Rectal smooth muscle tissue (tissue), 1 donor: Measurements from ENCODE around the gene APBA1.

Source experiments
- H3K27ac ChIP-seq: one replicate; pipeline ENCODE4 v1.7.0; 2013; ENCODE audit warnings: low read depth, low read length, inconsistent platforms
- H3K27me3 ChIP-seq: one replicate; pipeline ENCODE4 v1.7.0; 2013; ENCODE audit warnings: low read length; ENCODE audit not compliant: control insufficient read depth, insufficient read depth
- H3K36me3 ChIP-seq: one replicate; pipeline ENCODE4 v1.7.0; 2013; ENCODE audit warnings: low read length; ENCODE audit not compliant: control insufficient read depth, insufficient read depth
- H3K4me1 ChIP-seq: one replicate; pipeline ENCODE4 v1.7.0; 2013; ENCODE audit warnings: low read length; ENCODE audit not compliant: control insufficient read depth, insufficient read depth
- H3K4me3 ChIP-seq: one replicate; pipeline ENCODE4 v1.7.0; 2013; ENCODE audit warnings: low read length
- H3K9ac ChIP-seq: one replicate; pipeline ENCODE4 v1.7.0; 2013; ENCODE audit warnings: low read length

Gene APBA1

DNA sequence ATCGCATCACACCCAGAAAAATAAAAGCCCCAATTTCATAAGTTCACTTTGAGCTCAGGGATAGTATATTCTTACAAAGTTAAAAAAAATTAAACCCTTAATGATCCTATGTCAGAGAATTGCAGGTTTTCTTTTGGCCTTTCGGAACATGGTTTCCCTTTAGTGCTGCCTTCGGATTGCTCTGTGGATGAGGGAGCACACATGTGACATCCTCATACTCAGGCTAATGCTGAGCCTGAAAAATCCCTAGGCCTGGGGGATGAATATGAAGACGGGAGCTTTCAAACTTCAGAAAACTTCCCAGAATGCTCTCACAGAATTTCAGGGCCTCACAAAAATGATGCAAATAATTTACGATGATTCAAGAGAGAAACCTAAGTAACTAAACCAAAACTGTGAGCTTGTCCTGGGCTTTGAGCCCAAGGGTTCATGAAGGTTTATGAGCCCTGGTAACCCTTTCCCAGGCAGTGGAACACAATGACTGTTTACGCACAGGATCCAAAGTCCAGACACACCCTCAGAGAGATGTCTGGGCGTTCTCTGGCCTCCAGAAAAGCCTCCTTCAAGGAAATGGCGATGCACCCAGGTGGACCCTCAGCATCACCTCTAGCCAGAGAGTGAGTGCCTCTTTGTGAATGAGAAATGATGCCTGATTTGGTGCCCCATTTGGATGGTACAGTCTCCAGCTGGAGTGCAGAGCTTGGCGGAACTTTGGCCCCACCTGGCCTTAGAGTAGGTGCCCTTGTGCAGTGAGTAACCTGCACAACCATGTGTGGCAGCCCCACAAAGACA lies 201.8 kb downstream of the APBA1 start:
- Histone ChIP-seq H3K9ac (no peak overlapping the region), H3K27me3 (no peaks in the 10 kb centered on the region), H3K4me3 (no peak overlapping the region), H3K36me3 (no peaks in the 10 kb centered on the region), H3K4me1 (no peaks in the 10 kb centered on the region), H3K27ac (no peak overlapping the region)

DNA sequence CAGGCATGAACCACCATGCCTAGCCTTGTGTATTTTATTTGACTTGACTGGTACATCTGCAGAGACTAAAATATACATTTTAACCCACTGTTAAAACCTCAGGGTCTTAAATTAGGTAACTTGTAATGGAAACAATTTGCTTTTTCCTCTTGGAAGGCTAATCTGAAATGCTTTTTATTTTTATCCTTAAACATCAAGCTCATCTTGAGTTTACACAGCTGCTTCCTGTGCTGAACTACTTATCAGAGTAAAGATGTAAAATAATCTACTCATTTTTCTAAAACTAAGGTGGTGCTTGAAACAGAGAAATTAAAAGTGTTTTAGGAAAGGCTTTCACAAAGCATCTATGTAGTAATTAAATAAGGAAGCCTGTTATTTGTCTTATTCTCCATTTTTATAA lies 203.0 kb downstream of the APBA1 start:
- no peaks in the 10 kb centered on the region for H3K27me3 ChIP-seq
- H3K9ac ChIP-seq, result no peak overlapping the region
- H3K36me3 ChIP-seq, result no peaks in the 10 kb centered on the region
- no peak overlapping the region for H3K27ac ChIP-seq
- no peaks in the 10 kb centered on the region for H3K4me1 ChIP-seq
- no peak overlapping the region for H3K4me3 ChIP-seq

DNA sequence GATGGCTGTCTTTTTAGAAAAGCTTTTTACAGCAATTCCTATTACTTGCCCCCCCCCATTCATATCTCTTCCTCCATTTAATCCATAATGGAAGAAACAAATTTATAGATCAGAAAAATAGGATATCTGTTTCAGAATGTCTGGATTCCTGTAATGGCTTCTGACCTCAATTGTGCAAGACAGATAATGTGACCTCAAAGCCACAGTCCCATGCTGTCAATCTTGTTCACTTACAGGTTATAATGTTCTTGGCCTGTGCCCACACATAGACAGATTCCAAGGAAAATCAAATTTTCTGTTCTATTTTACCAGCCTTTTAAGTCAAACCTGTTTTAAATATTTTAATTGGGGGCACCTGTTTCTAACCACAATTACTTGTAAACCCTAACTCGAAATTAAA lies 203.8 kb downstream of the APBA1 start:
- Histone ChIP-seq H3K9ac (no peak overlapping the region), H3K4me3 (no peak overlapping the region), H3K27ac (no peak overlapping the region), H3K4me1 (no peaks in the 10 kb centered on the region), H3K27me3 (no peaks in the 10 kb centered on the region), H3K36me3 (no peaks in the 10 kb centered on the region)

GRCh38 chr9:69466151-69466550 lies 206.0 kb downstream of the APBA1 start:
- Histone ChIP-seq H3K4me3 (no peak overlapping the region), H3K4me1 (no peaks in the 10 kb centered on the region), H3K9ac (no peak overlapping the region), H3K36me3 (no peaks in the 10 kb centered on the region), H3K27me3 (no peaks in the 10 kb centered on the region), H3K27ac (no peak overlapping the region)

DNA sequence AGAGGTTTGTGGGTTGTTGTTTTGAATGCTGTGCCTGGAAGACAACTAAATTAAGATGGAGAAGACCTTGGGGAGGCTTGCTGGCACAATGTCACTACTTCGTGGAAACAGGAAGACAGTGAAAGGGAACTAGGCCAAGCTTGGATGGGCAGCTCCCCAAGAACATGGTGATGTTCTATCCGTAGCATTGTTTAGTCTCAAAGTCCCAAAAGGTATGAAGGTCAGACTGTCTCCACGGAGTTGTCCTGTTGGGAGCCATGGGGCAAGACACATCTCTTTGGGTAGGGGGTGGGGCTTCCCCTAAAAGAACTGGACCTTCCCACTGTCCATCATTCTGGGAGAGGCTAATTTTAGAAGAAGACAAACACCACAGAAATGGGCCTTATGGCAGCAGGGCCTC lies 206.7 kb downstream of the APBA1 start:
- Histone ChIP-seq H3K27me3 (no peaks in the 10 kb centered on the region), H3K4me1 (no peaks in the 10 kb centered on the region), H3K27ac (no peak overlapping the region), H3K9ac (no peak overlapping the region), H3K36me3 (no peaks in the 10 kb centered on the region), H3K4me3 (no peak overlapping the region)

DNA sequence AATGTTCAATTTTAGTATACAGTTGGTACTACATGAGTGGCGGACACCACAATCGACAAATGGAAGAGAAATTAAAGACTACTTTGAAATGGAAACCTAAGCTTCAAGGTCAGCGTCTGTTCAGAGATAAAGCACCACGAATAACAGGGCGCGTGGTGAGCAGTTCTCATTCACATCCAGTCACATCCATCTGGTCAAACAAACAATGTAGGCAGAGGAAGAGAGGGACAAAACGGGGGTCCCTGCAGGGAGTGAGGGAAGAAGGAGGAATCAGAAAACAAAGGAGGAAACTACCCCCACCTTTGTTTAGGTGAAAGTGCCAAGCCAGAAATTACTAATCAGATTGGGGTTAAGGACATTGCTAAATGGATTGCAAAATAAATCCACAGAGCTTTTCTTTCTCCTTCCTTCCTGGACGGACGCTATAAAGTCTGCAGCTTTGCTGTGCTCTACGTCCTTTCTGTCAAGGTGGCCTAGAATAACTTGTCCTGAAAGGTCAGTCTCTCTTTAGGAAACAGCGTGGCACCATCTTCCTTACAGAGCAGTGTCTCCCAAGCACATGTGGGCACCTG lies 208.6 kb downstream of the APBA1 start:
- no peaks in the 10 kb centered on the region for H3K4me1 ChIP-seq
- no peak overlapping the region for H3K4me3 ChIP-seq
- H3K9ac ChIP-seq, result no peak overlapping the region
- no peaks in the 10 kb centered on the region for H3K36me3 ChIP-seq
- H3K27me3 ChIP-seq, result no peaks in the 10 kb centered on the region
- no peak overlapping the region for H3K27ac ChIP-seq

DNA sequence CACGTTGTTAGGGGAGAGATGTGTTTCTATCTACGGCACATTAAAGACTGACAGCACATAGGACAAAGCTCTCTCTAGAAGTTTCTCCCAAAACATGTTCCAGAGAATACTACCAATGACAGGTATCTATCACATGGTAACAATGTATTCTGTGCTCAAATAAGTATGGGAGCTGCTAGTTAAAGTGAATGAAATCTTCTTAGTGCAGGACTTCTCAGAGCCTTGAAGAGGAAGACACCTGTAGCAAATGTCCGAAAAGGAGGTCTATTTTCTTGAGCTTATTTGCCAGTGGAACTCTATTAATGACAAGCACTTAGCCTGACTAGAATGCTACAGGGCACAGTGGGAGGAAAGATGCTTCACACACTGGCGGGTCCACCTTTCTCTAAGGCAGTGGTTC lies 209.8 kb downstream of the APBA1 start:
- Histone ChIP-seq H3K4me3 (no peak overlapping the region), H3K27ac (no peak overlapping the region), H3K27me3 (no peaks in the 10 kb centered on the region), H3K9ac (no peak overlapping the region), H3K36me3 (no peaks in the 10 kb centered on the region), H3K4me1 (no peaks in the 10 kb centered on the region)

- H3K9ac ChIP-seq, result no peak overlapping the region
- no peaks in the 10 kb centered on the region for H3K4me1 ChIP-seq
- no peaks in the 10 kb centered on the region for H3K27me3 ChIP-seq
- no peak overlapping the region for H3K4me3 ChIP-seq
- H3K36me3 ChIP-seq, result no peaks in the 10 kb centered on the region
- no peak overlapping the region for H3K27ac ChIP-seq
Observed at GRCh38 chr9:69461103-69461887, 210.9 kb downstream of the APBA1 start.

DNA sequence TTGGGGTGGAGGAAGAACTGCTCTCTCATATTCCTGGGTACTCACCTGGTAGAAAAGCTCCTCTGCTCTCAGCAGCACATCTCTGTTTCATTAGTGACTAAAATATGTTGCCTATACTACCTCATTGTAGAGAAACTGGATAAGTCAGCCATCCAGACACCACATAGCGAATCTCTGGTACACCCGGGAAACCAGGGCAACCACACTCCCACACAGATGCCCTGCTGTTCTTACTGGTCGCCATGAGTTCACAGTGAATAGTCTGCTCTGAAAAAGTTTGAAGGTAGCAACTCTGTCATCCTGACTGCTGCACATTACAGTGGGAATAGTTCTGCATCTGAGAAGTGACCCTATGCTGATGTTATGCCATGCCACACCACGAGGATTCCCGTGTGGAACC lies 212.2 kb downstream of the APBA1 start:
- Histone ChIP-seq H3K4me1 (no peaks in the 10 kb centered on the region), H3K27me3 (no peaks in the 10 kb centered on the region), H3K27ac (no peak overlapping the region), H3K4me3 (no peak overlapping the region), H3K36me3 (no peaks in the 10 kb centered on the region), H3K9ac (no peak overlapping the region)

DNA sequence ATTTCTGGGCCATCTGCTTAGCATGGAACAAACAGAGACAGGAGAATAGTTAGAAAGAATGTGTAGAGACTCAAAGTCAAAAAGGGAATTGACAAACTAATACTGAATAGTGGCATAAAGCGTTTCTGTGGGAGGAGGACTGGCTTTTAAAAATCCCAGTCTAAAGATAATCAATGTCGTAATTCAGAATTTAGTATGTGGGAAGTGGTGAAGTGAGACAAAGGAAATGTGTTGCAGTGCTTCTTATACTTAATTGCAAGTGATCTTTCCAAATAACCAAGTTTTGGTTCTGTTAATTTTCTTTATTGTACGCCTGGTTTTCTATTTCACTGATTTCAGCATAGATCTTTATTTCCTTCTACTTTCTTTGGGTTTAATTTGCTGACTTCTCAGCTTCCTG lies 214.0 kb downstream of the APBA1 start:
- Histone ChIP-seq H3K36me3 (no peaks in the 10 kb centered on the region), H3K4me3 (no peak overlapping the region), H3K27ac (no peak overlapping the region), H3K4me1 (no peaks in the 10 kb centered on the region), H3K27me3 (no peaks in the 10 kb centered on the region), H3K9ac (no peak overlapping the region)

DNA sequence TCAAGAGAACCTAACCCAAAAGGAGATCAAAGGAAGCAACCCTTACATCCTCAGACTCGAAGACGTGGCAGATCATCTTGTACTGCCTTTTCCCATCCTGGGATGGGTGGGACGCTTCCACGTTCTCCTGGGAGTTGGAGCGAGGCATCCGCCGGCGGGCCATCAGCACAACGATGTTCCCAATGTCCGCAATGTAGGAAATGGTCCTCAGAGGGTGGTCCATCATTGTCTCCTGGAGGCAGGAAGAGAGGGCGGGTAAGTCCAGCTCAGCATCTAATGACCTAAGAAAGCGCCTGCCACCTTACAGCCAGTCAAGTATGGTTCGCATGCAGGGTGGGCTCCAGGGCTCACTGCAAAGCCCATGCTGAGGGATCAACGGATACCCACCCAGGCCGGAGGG lies 216.0 kb downstream of the APBA1 start:
- no peaks in the 10 kb centered on the region for H3K36me3 ChIP-seq
- no peak overlapping the region for H3K4me3 ChIP-seq
- H3K27ac ChIP-seq, result no peak overlapping the region
- no peaks in the 10 kb centered on the region for H3K4me1 ChIP-seq
- no peaks in the 10 kb centered on the region for H3K27me3 ChIP-seq
- no peak overlapping the region for H3K9ac ChIP-seq

GRCh38 chr9:69455311-69455710 lies 216.9 kb downstream of the APBA1 start:
- no peak overlapping the region for H3K4me3 ChIP-seq
- H3K27ac ChIP-seq, result no peak overlapping the region
- H3K9ac ChIP-seq, result no peak overlapping the region
- no peaks in the 10 kb centered on the region for H3K36me3 ChIP-seq
- no peaks in the 10 kb centered on the region for H3K4me1 ChIP-seq
- no peaks in the 10 kb centered on the region for H3K27me3 ChIP-seq
